Measurements from ENCODE around the gene HDGFL3.
"Not testable (repeated sequence)": the region's sequence is repeated elsewhere in the genome, so short reads cannot be mapped to it uniquely, and the experiment has no call there.

DNA sequence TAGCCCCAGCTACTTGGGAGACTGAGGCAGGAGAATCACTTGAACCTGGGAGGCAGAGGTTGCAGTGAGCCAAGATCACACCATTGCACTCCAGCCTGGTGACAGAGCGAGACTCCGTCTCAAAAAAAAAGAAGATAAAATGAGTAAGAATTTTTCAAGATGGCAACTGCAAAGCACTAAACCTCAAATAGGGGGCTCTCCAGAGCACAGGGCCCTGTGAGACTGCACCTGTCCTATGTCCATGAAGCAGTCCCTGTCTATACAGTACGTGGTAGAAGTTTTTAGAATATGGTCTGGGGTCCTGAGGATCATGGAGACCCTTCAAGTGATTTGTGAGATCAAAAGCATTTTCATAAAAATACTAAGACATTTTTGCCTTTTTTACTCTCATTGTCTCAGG is 122.2 kb downstream of the HDGFL3 start:
- TF ChIP-seq CTCF, POLR2A (IDR thresholded peaks at IDR 0.05): not testable (repeated sequence)
